HCT116 (cell line): ENCODE data around the gene BCAN. TPM values are rescaled to one million over a fixed set of nuclear protein-coding genes. Genes with fewer than 3 reads are reported as not detected.

Experiments used
- ATAC-seq: fragments of 200-7000 bp; cut with Tn5 transposase; 2 replicates; pipeline ENCODE4 v1.9.1; 2020; ENCODE audit warnings: mild to moderate bottlenecking, moderate library complexity
- BruUV-seq: library from RNA; stranded (reverse); fragments of 400-500 nt; replicated peaks from 2 replicates; lab custom pipeline; 2021; lab: Mats Ljungman, UMichigan
- CTCF ChIA-PET: fragments of 300-600 bp; sonication (Branson Sonifier 250); formaldehyde crosslinking; loops from one replicate; lab custom pipeline; 2021; ENCODE audit warnings: antibody characterized with exemption; lab: Charles Lee
- POLR2A ChIA-PET: fragments of 300-600, 350-600 bp; sonication (Branson Sonifier 250); formaldehyde crosslinking; loops from one replicate; lab custom pipeline; 2021; ENCODE audit warnings: antibody characterized with exemption; lab: Charles Lee
- RAD21 ChIA-PET, 2 experiments: fragments of 300-600 bp; sonication (Branson Sonifier 250); formaldehyde crosslinking; loops; one replicate each; lab custom pipeline; 2023; ENCODE audit warnings: low total read pairs in 2 of 2; ENCODE audit not compliant: uncharacterized antibody in 2 of 2, unreplicated experiment in 2 of 2, low non-redundant PET in 1 of 2; lab: Charles Lee
- DNase-seq: peaks from one replicate; pipeline ENCODE4 v3.0.0-alpha.2; 2010; ENCODE audit warnings: low read depth, low spot score
- H2AFZ ChIP-seq: fragments of 200-600 bp; shearing (Covaris generic), sonication (generic); 2 replicates; pipeline ENCODE4 v1.6.1; 2017; ENCODE audit warnings: low read depth, mixed run types, mixed read lengths, antibody characterized with exemption, low read length; ENCODE audit not compliant: poor library complexity, severe bottlenecking
- H3K27ac ChIP-seq: 2 replicates; pipeline ENCODE4 v1.5.1; 2012; ENCODE audit warnings: low read depth, low read length
- H3K27me3 ChIP-seq: fragments of 200-600 bp; sonication (generic); 2 replicates; pipeline ENCODE4 v1.6.1; 2016; ENCODE audit warnings: mixed run types, low read length, mixed read lengths; ENCODE audit not compliant: insufficient read depth
- H3K36me3 ChIP-seq, 2 experiments: fragments of 200-500 bp in 1 of 2; fragments of 200-600 bp in 1 of 2; sonication (Bioruptor generic) in 1 of 2; sonication (generic) in 1 of 2; 2 replicates each; pipeline versions ENCODE4 v1.5.1 to v1.6.1; 2014 to 2016; ENCODE audit warnings: low read length in 2 of 2, inconsistent platforms in 1 of 2, mixed read lengths in 1 of 2, mixed run types in 1 of 2; ENCODE audit not compliant: insufficient read depth in 2 of 2, control insufficient read depth in 1 of 2
- H3K4me1 ChIP-seq, 2 experiments: fragments of 200-600 bp in 1 of 2; sonication (generic) in 1 of 2; 2 replicates each; pipeline versions ENCODE4 v1.5.1 to v1.6.1; 2012 to 2017; ENCODE audit warnings: low read length in 2 of 2, inconsistent platforms in 1 of 2, mild to moderate bottlenecking in 1 of 2, mixed read lengths in 1 of 2, mixed run types in 1 of 2, moderate library complexity in 1 of 2; ENCODE audit not compliant: insufficient read depth in 2 of 2, control insufficient read depth in 1 of 2
- H3K4me2 ChIP-seq: fragments of 200-600 bp; sonication (generic); 2 replicates; pipeline ENCODE4 v1.6.1; 2017; ENCODE audit warnings: mixed run types, low read length, mixed read lengths
- H3K4me3 ChIP-seq, 2 experiments: fragments of 200-600 bp in 1 of 2; sonication (generic) in 1 of 2; replicated peaks in 1 of 2; 2 replicates each; pipeline ENCODE4 v1.5.1; 2011 to 2016; ENCODE audit warnings: low read length in 2 of 2, control low read depth in 1 of 2, low read depth in 1 of 2, mild to moderate bottlenecking in 1 of 2, mixed read lengths in 1 of 2, mixed run types in 1 of 2
- H3K79me2 ChIP-seq: fragments of 200-600 bp; sonication (generic); 2 replicates; pipeline ENCODE4 v1.6.1; 2017; ENCODE audit warnings: mild to moderate bottlenecking, mixed run types, low read length, moderate library complexity, mixed read lengths; ENCODE audit not compliant: insufficient read depth
- H3K9ac ChIP-seq: fragments of 200-600 bp; sonication (generic); 2 replicates; pipeline ENCODE4 v1.6.1; 2016; ENCODE audit warnings: low read length, mixed read lengths
- H3K9me2 ChIP-seq: fragments of 200-600 bp; sonication (generic), shearing (Covaris generic); 2 replicates; pipeline ENCODE4 v1.6.1; 2017; ENCODE audit warnings: mixed run types, mild to moderate bottlenecking, moderate library complexity; ENCODE audit not compliant: insufficient read depth
- H3K9me3 ChIP-seq, 2 experiments: fragments of 200-500 bp in 1 of 2; fragments of 200-600 bp in 1 of 2; sonication (Bioruptor generic) in 1 of 2; sonication (generic) in 1 of 2; 2 replicates each; pipeline ENCODE4 v1.6.1; 2014 to 2017; ENCODE audit warnings: low read length in 2 of 2, mixed read lengths in 2 of 2, inconsistent platforms in 1 of 2, low read depth in 1 of 2, mild to moderate bottlenecking in 1 of 2, mixed run types in 1 of 2, moderate library complexity in 1 of 2; ENCODE audit not compliant: control insufficient read depth in 1 of 2, insufficient read depth in 1 of 2
- H4K20me1 ChIP-seq: fragments of 200-600 bp; sonication (generic), shearing (Covaris generic); 2 replicates; pipeline ENCODE4 v1.6.1; 2017; ENCODE audit warnings: mixed run types, mild to moderate bottlenecking, moderate library complexity; ENCODE audit not compliant: insufficient read depth
- ATF3 ChIP-seq: IDR thresholded peaks from 2 replicates; pipeline ENCODE4 v1.6.1; 2012
- CTCF ChIP-seq, 3 experiments: fragments of 200-600 bp in 1 of 3; sonication (generic) in 1 of 3; IDR thresholded peaks in 2 of 3; conservative IDR thresholded peaks in 1 of 3; 2 replicates each; pipeline ENCODE4 v1.5.1; 2012 to 2017; ENCODE audit warnings: low read depth in 2 of 3, low read length in 2 of 3, antibody characterized with exemption in 1 of 3, borderline replicate concordance in 1 of 3, control low read depth in 1 of 3, mild to moderate bottlenecking in 1 of 3, mixed read lengths in 1 of 3, mixed run types in 1 of 3, moderate library complexity in 1 of 3; ENCODE audit not compliant: insufficient read depth in 1 of 3
- POLR2A ChIP-seq: IDR thresholded peaks from 2 replicates; pipeline ENCODE4 v1.7.0; 2011; ENCODE audit warnings: borderline replicate concordance; ENCODE audit not compliant: insufficient read depth, insufficient read length; ENCODE audit errors: extremely low read depth
- SIN3A ChIP-seq: IDR thresholded peaks from 2 replicates; pipeline ENCODE4 v1.6.1; 2012; ENCODE audit warnings: low read depth
- ZFX ChIP-seq: fragments of 450-650 bp; IDR thresholded peaks from 2 replicates; pipeline ENCODE4 v1.6.1; 2017
- intact Hi-C: fragments of 100-400 bp; cut with micrococcal nuclease; formaldehyde crosslinking; loops from 2 replicates; pipeline ENCODE4 v1.10.0; 2022
- total RNA-seq: library from RNA; stranded (reverse); gene quantifications from one replicate; pipeline ENCODE4 v1.2.1, GENCODE V29; 2021; ENCODE audit not compliant: unreplicated experiment

BCAN gene
- total RNA-seq, 1 experiment from 2014 or later: not detected

GRCh38 chr1:156682166-156682890, 40.4 kb downstream of the BCAN start:
- Histone ChIP-seq H3K27me3 (no peaks in the 10 kb centered on the region), H3K4me3 (no peak overlapping the region), H3K9me2 (no peaks in the 10 kb centered on the region), H2AFZ (no peak overlapping the region), H3K4me1 (peaks cover 28 to 49% of the 10 kb centered on the region in 2 experiments), H3K79me2 (no peaks in the 10 kb centered on the region), H4K20me1 (no peaks in the 10 kb centered on the region), H3K27ac (no peak overlapping the region), H3K4me2 (no peak overlapping the region), H3K9me3 (no peaks in the 10 kb centered on the region), H3K9ac (no peak overlapping the region), H3K36me3 (no peaks in the 10 kb centered on the region)
- BruUV-seq: no TSS peak
- peak in 1 of 3 experiments; percentile 38; a peak in 2 of 6 replicates for TF ChIP-seq CTCF (IDR thresholded peaks at IDR 0.05 in 2 of 3, conservative IDR thresholded peaks at IDR 0.05 in 1 of 3; ENCODE audit: borderline replicate concordance in 1 of 3, insufficient read depth in 1 of 3, low read depth in 2 of 3, low read length in 2 of 3)
- TF ChIP-seq POLR2A: no peak
- no peak for TF ChIP-seq ZFX
- ChIA-PET POLR2A (interaction anchor here (0.8 to 1.4 kb wide), 3 partner anchors 21 to 55 kb away, joined by 4 to 8 read pairs (median 5); no protein-coding TSS in a partner anchor), CTCF (interaction anchor here (0.9 to 2.6 kb wide), 5 partner anchors 11 to 178 kb away, joined by 3 to 13 read pairs (median 9); partner anchors contain the start of genes CRABP2 and NTRK1), RAD21 (interaction anchor here in 1 of 2 experiments (0.9 kb wide), 1 partner anchor 178 kb away, joined by 3 read pairs; the partner anchor contains the start of gene NTRK1)
- DNase-seq (no peak), ATAC-seq (peak; percentile 55)
- intact Hi-C loops: no loop called here

GRCh38 chr1:156684227-156684782, 42.4 kb downstream of the BCAN start:
- peak in 2 of 3 experiments; percentile 22 to 37; a peak in 2 of 6 replicates for TF ChIP-seq CTCF (IDR thresholded peaks at IDR 0.05 in 2 of 3, conservative IDR thresholded peaks at IDR 0.05 in 1 of 3; ENCODE audit: borderline replicate concordance in 1 of 3, insufficient read depth in 1 of 3, low read depth in 2 of 3, low read length in 2 of 3)
- TF ChIP-seq SIN3A: no peak
- TF ChIP-seq ATF3: no peak
- TF ChIP-seq, all 23 proteins: peak for 1
- Histone ChIP-seq H3K4me1 (peaks cover 25 to 49% of the 10 kb centered on the region in 2 experiments), H3K36me3 (no peaks in the 10 kb centered on the region), H3K4me3 (no peak overlapping the region), H3K27me3 (no peaks in the 10 kb centered on the region), H3K9ac (no peak overlapping the region), H3K79me2 (no peaks in the 10 kb centered on the region), H3K4me2 (peak overlapping the region; percentile 40), H2AFZ (peak overlapping the region; percentile 40), H3K9me3 (no peaks in the 10 kb centered on the region), H3K9me2 (no peaks in the 10 kb centered on the region), H4K20me1 (no peaks in the 10 kb centered on the region), H3K27ac (no peak overlapping the region)
- intact Hi-C loops: no loop called here
- DNase-seq (no peak), ATAC-seq (no peak)
- ChIA-PET CTCF (interaction anchor here (0.5 to 9.7 kb wide), 6 partner anchors 22 to 206 kb away, joined by 3 to 508 read pairs (median 6); partner anchors contain the start of genes CRABP2, ISG20L2 and METTL25B), RAD21 (interaction anchor here (1.1 to 1.6 kb wide), 2 partner anchors 42 to 58 kb away, joined by 3 to 5 read pairs; no protein-coding TSS in a partner anchor), POLR2A (interaction anchor here (1.5 to 3.3 kb wide), 3 partner anchors 21 to 28 kb away, joined by 3 to 11 read pairs (median 6); partner anchors contain the start of gene CRABP2)
- BruUV-seq: no TSS peak
